MV-4-11 (cell line): ENCODE results near the gene CCT7.

ENCODE experiments used
- DNase-seq: peaks from one replicate; lab custom pipeline; 2025; lab: John Stamatoyannopoulos, UW

Gene CCT7

DNA sequence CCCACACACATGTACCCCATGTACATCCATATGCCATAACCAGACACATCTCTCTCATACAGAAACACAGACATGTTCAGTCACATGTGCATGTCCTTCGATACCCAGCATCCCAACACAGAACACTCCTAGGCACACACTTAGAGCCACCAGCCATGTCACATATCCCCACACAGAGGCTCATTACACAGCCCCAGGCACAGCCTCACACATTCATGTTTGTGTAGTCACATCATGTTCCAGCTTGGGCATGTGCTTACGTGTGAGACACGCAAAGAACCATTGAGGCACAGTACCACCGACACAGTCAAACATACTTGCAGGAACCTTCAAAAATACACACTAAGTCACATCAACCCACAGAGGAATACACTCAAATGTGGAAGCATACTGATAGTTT lies 32.9 kb downstream of the CCT7 start:
- no peak for DNase-seq

DNA sequence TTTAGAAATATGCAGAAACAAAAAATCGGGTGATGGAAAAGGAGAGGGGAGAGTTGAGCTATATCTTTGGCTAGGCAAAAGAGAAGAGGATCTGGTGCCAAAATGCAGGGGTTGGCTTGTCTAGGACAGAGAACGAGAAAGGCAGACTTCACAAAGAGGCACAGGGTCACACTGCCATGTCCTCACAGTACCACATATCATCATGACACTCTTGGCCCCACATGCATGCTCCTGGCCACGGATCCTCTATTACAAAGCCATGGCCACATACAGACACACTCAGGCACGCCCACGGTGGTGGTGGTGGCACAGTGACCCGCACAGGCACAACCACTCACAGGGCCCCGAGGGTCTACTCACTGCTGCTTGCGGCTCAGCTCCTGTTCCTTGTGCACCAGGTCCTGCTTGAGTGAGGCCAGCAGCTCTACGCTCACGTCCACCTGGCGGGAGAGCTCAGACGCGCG lies 34.3 kb downstream of the CCT7 start:
- no peak for DNase-seq

DNA sequence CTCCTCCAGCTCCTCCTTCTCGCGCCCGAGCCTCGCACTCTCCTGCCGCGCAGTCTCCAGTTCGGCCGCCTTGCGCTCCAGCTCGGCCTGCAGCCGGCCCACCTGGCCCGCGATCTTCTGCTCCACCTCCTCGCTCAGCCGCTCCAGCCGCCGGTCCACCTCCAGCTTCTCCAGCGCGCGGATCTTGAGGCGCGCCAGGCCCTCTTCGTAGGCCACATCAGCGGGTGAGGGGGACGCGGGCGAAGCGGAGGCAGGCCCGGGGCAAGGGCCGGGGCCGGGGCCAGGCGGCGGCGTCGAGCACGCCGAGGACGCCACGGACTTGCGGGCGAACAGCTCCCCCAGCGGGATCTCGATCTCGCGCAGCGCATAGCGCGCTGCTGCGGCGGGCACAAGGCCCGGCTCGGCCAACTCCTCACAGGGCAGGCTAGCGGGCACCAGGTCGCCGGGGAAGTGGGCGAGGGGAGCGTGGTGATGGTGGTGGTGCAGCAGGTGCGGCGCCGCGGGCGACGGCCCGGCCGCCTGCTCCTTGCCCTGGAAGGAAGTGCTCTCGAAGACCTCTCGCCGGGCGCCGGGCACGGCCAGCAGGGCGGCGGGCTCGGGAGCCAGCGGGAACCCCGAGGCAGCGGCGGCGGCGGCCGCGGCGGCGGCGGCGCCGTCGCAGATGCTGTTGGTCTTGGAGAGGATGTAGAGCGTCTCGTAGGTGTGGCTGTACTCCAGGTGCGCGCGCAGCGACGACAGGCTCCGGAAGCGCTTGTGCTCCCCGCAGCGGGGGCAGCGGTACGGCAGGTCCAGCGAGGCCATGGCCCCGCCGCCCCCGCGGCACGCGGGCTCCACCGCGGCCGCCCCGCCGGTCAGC lies 35.0 kb downstream of the CCT7 start:
- DNase-seq = no peak

DNA sequence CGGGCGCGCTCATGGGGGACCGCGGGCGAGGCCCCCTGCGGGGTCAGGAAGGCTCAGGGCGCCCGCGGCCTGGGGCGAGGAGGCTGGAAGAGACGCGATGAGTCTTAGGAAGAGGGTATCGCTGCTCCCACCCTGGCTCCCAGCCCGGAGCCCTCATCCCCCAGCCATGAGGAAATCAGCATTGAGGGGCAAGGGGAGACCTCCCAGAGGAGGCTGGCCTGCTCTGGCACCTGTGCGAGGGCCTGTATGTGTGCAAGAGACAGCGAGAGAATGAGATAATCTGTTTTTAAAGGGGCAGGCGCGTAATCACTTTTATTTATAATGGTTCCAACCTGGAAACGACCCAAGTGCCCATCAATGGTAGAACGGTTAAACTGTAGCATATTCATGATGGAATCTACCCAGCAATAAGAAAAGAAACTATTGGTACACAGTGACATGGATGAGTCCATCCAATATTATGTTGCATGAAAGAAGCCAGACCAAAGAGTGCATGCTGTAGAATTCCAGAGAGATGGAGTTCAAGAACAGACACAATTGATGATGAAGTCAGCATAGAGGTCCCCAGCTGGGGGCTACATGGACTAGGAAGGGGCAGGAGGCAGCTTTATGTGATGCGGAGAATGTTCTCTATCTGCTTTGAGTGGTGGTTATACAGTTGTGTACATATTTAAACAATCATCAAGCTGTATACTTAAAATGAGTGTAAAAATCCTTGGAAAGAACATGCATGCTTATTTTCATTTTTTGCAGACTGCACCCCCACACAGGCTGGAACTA lies 35.8 kb downstream of the CCT7 start:
- no peak for DNase-seq

DNA sequence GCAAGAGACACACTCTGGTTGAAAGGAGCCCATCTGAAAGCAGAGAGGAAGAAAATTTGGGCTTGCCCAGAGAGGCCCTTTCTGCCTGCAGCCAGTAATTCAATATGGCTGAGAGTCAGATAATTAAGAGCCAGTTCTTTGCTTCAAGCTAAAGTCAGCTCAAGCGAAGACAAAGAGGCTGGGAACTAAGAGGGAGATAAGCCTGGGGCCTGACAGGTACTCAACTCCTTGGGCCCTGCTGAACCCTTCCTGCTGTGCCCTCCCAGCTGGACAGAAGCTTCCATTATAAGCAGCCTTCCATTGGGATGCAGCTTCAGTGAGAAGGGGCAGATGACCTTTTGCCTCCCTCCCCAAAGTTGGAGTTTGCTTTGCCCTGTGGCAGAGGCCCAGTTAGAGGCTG lies 38.2 kb downstream of the CCT7 start:
- no peak for DNase-seq

DNA sequence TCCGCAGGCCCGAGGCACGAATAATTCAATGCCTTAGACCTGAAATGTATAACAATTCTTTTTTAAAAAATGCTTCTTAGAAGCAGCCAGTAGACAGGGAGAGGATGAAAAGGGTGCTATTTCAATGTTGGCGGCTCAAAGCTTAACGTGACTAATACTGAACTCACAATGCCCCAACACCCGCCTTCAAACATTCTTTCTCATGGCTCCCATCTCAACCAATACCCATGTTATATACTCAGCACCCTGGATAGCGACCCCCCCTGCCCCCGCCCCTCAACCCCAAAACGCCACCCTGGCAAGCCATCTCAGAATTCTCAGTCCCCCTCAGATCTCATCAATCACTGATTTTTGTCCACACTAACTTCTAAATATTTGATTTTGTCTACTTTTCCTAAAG lies 45.7 kb downstream of the CCT7 start:
- DNase-seq = no peak

DNA sequence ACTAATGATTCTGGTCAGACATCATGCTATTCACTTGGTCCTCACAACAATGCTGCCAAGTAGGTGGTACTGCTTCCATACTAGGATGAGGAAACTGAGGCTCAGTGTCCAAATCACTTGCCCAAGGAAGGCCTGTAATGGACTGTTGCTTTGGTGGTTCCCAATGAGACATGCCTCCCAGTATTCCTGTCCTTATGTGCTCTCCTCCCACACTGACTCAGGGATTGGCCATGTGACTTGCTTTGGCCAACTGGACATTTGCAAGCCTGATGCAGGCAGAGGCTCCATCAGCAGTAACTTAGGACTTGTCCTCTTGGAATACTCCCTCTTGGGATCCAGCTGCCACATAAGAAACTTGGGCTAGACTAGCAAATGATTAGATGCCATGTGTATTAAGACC lies 47.1 kb downstream of the CCT7 start:
- DNase-seq = no peak

DNA sequence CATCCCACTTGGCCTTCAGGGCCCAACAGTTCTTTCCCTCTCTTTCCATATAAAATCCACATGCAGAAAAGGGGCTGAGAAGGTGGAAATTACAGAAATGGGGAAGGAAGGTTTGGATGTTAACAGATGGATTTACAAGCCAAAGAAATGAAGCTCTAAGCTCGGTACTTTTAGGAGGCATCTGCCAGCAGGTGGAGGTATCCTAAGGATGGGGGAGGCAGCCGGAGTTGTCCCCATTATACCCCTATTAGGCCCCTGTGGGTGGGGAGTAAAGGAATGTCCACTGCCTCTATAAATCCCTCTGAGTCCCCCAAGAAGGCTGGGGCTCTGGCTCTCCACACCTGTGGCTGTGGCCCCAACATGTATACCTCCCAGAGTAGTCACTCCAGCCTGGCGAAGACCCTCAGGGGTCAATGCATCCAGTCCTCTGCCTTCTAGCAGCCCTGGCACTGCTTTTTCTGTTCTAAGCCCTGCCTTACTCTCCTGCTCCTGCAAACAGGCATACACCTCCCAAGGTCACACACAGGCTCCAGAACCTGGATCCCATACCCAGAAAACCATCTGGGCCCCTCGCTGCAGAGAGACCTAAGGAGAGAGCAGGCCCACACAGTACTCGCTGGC lies 48.9 kb downstream of the CCT7 start:
- no peak for DNase-seq

DNA sequence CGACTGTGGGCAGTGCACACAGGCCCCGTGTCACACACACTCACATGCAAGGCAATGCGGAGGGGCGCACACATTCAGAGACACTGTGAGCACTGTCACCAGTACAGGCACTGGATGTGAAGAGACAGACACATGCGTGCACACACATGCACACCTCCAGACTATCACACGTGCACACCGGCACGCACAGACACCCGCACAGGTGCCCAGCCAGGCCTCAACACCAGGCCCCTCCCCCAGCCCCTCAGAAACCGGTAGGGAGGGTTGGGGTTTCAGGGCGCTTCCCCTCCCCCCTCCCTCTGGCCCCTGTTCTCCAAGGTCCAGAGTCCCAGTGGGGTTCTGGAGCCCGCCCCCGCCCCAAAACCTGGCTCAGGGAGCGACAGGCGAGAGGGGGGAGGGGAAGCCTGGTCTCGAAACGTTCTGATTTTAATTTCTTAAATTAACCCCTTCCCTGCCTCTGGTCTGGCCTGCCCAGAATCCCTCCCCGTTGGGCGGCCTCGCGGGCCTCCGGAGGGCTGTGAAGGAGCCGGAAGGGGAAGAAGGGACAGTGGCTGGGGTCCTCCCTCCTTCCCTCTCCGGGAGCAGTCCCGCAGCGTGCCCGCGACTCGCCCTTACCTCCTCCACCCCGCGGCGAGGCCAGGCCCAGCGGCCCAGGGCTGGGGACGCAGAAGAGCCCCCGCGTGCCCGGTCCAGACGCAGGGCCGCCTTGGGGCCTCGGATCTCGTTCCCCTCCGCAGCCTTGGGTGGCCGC lies 49.6 kb downstream of the CCT7 start:
- DNase-seq = peak; percentile 15

DNA sequence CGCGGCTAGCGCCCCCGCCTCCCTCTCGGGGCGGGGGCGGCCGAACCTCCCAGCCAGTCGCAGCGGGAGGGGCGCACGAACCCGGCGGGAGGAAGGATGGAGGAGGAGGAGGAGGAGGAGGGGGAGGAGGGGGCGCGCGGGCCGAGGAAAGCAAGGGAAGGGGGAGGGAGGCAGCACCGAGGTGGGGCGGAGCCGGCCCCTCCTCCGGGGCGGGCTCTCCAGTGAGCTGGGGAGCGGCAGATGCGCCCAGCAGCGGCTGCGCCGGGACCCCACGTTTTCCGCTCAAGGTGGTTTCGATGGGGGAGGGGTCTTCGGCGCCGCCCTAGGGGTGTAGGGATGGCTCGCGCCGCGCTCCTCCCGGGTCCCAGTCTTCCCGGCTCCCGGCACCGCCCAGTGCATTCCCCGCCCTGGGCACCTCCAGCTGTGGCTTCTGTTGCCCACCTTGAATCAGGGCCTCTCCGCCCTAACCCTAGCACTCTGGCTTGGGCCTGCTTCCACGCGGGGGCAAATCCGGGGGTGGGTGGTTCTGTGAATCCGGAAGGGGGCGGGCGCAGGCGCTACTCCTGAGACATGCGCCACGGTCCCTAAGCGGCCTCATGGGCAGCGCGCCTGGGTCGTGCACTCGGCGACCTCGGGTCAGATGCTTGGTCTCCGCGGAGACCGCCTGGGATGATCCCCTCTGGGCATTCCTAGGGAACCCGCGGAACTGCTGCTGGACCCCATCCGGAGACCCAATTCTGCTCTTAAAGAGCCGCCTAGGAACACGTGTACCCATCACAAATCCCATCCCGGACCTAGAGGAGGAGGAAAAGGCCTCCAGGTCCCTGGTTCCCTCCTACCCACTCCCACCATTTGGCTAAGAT lies 50.4 kb downstream of the CCT7 start, which contains the start of gene FBXO41:
TSS of gene FBXO41 (minus strand) at position 183 of the 863 bp plus-strand sequence. CDS start 14,848 bp downstream, outside the sequence.
- peak; percentile 76 for DNase-seq

DNA sequence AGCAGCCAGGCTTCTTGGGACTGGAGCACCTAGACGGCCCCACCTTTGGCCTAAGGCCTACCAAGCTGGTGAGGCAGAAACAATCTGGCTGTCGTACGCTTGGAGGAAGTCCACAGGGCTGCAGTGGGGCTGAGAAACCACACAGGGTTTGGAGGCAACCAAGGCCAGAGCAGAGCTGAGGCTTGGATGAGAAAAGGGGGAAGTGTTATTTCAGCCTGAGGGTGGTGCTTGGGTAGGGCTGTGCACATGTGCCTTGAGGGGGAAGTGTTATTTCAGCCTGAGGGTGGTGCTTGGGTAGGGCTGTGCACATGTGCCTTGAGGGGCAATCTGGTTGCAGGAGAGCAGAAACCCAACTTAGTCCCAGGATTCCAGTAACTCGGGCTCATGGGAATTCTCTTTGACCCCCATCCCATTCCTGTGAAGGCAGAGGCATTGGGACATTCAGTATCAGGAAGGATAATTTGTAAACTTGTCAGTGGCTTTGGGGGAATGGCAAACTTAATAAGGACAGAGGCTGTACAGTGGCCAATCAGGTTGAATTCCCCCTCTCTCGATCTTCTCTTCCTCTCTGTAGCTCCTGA lies 51.1 kb downstream of the CCT7 start:
- DNase-seq = peak; percentile 95

DNA sequence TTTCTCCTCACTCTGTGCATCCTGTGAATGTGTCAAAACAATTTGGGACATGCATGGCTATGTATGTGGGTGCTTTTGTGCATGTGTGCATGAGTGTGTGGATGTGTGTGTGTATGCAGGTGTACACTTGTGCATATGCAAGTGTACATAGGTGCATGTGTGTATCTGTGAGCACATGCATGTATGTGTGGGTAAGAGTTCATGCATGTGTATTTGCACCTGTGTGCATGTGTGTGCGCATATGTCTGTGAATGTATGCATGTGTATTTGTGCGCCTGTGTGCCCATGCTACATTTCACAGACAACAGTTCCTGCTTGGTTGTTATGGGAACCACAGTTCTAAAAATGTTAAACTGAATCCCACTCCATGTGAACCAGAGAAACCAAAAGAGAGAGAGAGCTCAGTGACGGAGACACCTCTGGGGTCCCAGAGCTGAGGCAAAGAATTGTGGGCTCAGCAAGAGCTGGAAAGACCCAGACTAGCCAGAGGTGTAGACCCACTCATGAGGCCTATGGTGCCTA lies 52.1 kb downstream of the CCT7 start:
- no peak for DNase-seq

DNA sequence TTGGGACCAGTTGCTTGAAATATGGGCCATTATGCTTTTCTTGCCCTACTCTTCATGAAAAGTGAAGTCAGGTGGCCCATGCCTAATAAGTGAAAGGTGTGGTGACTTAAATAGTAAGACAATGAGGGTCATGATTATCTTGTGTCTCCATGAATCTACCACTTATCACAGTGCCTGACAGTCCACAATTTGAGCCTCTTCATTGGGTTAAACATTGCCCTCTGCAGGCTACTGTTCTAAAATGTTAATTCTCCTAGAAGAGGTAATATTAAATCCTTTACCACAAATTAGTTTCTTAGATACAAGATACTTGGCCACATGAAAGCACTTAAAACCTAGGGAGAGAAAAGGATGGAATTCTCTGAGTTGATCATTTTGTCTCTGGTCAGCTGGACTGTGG lies 55.2 kb downstream of the CCT7 start:
- DNase-seq = no peak

DNA sequence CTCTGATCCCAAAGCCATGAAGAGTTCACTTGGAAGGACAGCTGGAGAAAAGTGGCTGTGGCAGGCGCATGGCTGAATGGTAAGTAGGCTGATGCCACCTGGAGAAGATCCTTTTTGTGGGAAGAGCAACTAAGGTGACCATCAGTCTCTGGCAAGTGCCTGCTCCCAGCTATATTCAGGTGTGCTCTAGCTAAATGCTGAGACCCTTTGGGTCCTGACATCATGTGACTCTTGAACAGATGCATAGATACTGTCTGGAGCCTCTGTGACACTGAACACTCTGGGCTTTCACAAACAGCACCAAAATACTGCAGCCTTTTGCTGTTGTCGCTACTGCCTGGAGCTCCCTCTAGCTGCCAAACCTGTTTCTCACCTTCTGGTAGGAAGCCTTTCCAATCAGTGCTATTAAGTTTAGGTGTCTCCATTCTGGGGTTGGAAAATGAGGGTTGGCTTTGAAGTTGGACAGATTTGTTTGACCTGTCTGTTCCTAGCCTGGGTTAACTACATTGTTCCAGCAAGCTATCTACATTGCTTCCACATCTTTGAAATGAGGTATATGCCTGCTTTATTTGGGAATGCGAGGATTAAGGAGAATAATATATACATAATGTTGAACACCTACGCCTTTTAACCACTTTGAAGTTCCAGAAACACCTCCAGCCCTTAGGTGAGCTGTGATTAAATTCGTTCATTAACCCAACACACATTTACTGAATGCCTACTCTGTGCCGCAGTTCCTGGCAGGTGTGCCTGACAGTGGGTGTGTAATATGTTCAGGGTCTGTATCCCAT lies 56.1 kb downstream of the CCT7 start:
- peak; percentile 52 for DNase-seq

DNA sequence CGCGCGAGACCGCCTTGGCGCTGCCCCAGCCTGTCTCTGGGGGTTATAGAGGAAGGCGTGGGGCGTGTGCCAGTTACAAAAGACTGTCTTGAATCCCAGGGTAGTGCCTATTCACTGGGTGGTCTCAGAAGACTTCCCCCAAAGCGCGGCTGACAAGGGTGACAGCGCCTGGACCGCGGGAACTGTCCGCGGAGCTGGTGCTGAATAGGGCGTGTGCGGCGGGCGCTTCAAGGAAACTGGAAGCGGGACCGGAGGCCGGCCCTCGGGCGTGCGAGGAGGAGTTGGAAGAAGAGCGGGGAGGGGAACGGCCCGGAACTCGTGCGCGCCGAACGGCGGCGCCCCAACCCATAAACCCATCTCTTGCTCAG lies 57.0 kb downstream of the CCT7 start:
- peak; percentile 64 for DNase-seq

GRCh38 chr2:73291461-73292315 lies 57.6 kb downstream of the CCT7 start:
- no peak for DNase-seq

GRCh38 chr2:73292316-73292905 lies 58.3 kb downstream of the CCT7 start:
- no peak for DNase-seq

DNA sequence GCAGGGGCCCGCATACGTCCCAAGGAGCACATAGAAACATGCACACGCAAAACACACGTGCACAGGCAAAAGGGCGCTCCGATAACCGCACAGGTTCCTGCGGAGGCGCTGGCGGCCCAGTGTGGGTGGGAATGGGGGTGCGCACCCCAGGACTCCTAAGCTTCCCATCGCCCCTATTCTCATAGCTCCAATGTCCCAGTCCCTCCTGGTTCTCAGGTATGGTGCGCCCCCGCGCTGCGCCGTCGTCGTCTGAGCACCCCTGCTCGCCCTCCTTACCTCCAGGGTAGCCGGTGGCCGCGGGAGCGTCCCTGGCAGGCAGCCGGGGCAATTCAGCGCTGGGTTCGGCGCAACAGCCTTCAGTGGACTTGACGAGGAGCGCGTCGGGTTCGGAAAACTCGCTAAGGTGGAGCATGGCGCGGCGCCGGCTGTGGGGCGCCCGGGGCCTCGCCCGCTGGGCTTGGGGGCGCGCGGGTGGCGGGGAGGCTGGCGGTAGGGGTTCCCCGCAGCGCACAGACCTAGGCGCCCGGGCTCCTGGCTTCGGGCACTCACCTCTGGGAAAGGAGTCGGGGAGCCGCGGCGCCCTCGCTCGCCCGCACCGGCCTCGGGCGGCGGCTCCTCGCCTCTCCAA lies 58.9 kb downstream of the CCT7 start:
- DNase-seq = no peak
